GM23248 (cell line): Measurements from ENCODE around the gene SKAP2. TPM values are rescaled to one million over a fixed set of nuclear protein-coding genes. Genes with fewer than 3 reads are reported as not detected.

Source experiments
- DNase-seq: peaks from one replicate; pipeline ENCODE4 v3.0.0-alpha.2; 2015
- H2AFZ ChIP-seq: fragments of 200-600 bp; sonication (generic); 2 replicates; pipeline ENCODE4 v1.6.1; 2016; ENCODE audit warnings: antibody characterized with exemption
- H3F3A ChIP-seq: fragments of 200-600 bp; sonication (generic); 2 replicates; pipeline ENCODE4 v1.6.1; 2016; ENCODE audit warnings: mild to moderate bottlenecking, antibody characterized with exemption, mixed run types; ENCODE audit not compliant: insufficient read depth
- H3K27ac ChIP-seq: fragments of 200-600 bp; sonication (generic); 2 replicates; pipeline ENCODE4 v1.5.1; 2016; ENCODE audit warnings: mild to moderate bottlenecking
- H3K27me3 ChIP-seq: fragments of 200-600 bp; sonication (generic); replicated peaks from 2 replicates; pipeline ENCODE4 v1.6.1; 2016; ENCODE audit warnings: mild to moderate bottlenecking; ENCODE audit not compliant: insufficient read depth
- H3K36me3 ChIP-seq: fragments of 200-600 bp; sonication (generic); 2 replicates; pipeline ENCODE4 v1.6.1; 2016; ENCODE audit warnings: low read depth, mild to moderate bottlenecking
- H3K4me1 ChIP-seq: fragments of 200-600 bp; sonication (generic); 2 replicates; pipeline ENCODE4 v1.6.1; 2016; ENCODE audit warnings: mild to moderate bottlenecking; ENCODE audit not compliant: insufficient read depth
- H3K4me2 ChIP-seq: fragments of 200-600 bp; sonication (generic); one replicate; pipeline ENCODE4 v1.6.1; 2016; ENCODE audit warnings: mild to moderate bottlenecking; ENCODE audit not compliant: unreplicated experiment
- H3K4me3 ChIP-seq: fragments of 200-600 bp; sonication (generic); 2 replicates; pipeline ENCODE4 v1.5.1; 2016; ENCODE audit warnings: mild to moderate bottlenecking
- H3K79me2 ChIP-seq: fragments of 200-600 bp; sonication (generic); 2 replicates; pipeline ENCODE4 v1.6.1; 2016; ENCODE audit warnings: mild to moderate bottlenecking; ENCODE audit not compliant: insufficient read depth
- H3K9ac ChIP-seq: fragments of 200-600 bp; sonication (generic); 2 replicates; pipeline ENCODE4 v1.6.1; 2016; ENCODE audit warnings: mild to moderate bottlenecking
- H3K9me2 ChIP-seq: fragments of 200-600 bp; sonication (generic); 2 replicates; pipeline ENCODE4 v1.6.1; 2016; ENCODE audit warnings: mixed run types, mild to moderate bottlenecking, moderate library complexity; ENCODE audit not compliant: insufficient read depth
- H3K9me3 ChIP-seq: fragments of 200-600 bp; sonication (generic); one replicate; pipeline ENCODE4 v1.6.1; 2017; ENCODE audit warnings: low read depth
- H4K20me1 ChIP-seq: fragments of 200-600 bp; sonication (generic); 2 replicates; pipeline ENCODE4 v1.6.0; 2016; ENCODE audit not compliant: insufficient read depth
- EZH2 ChIP-seq: fragments of 200-600 bp; sonication (generic); IDR thresholded peaks from 2 replicates; pipeline ENCODE4 v1.6.1; 2018; ENCODE audit warnings: antibody characterized with exemption, mild to moderate bottlenecking; ENCODE audit not compliant: insufficient read depth, poor library complexity, severe bottlenecking
- EZH2phosphoT487 ChIP-seq: fragments of 200-600 bp; sonication (generic); IDR thresholded peaks from 2 replicates; pipeline ENCODE4 v1.6.1; 2018; ENCODE audit warnings: antibody characterized with exemption, moderate library complexity, mild to moderate bottlenecking, low read depth; ENCODE audit not compliant: insufficient read depth
- WGBS, 2 experiments: methylation state at CpG; one replicate each; pipeline ENCODE4 v1.1.6; 2015 to 2017; ENCODE audit warnings: low lambda C conversion rate in 2 of 2, low coverage in 1 of 2; ENCODE audit errors: missing lambda C conversion rate in 2 of 2; 5-methylcytosine and 5-hydroxymethylcytosine counted together
- in situ Hi-C: fragments of 300-500 bp; cut with MboI; formaldehyde crosslinking; loops from 2 replicates; pipeline ENCODE4 v1.15.0; 2020
- polyA plus RNA-seq: library from polyadenylated mRNA; unstranded; fragments of >200 nt; fragmentation: Nextera tagmentation; extraction: Ambion mirVana; gene quantifications from 2 replicates; pipeline ENCODE4 v1.2.1, GENCODE V29; 2016
- total RNA-seq: library from RNA; depleted of rRNA; stranded (reverse); fragments of >200 nt; shearing (Covaris generic); gene quantifications from 2 replicates; pipeline ENCODE4 v1.2.3, GENCODE V29; 2014; rRNA removed

SKAP2 gene
- total and polyA plus RNA-seq, 2 experiments from 2014 or later = 18.7 to 28.9 TPM

DNA sequence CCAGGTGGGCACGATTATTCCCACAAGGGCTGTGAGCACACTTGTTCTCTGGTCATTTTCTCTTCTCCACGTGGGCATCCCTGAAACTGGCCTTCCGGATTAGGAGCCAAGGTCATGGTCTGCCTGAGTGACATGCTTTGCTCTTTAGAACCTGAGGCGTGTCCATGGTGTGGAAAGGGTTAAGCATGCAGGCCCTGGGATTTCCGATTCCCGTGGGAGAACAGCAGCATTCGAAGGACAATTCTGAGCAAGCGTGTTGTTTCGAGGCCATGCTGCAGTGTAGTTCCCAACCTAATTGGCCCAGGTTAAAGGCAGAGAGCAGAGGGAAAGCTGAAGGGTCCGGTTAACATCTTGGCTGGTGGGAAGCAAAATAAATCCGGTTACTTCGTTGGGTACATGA lies 245.9 kb downstream of the SKAP2 start:
- H3K4me1 ChIP-seq = no peaks in the 10 kb centered on the region
- H3K9ac ChIP-seq = no peak overlapping the region
- WGBS, 2 experiments = 46 to 47% methylated on average over 12 of the region's 12 CpGs
- H3K4me3 ChIP-seq = no peak overlapping the region
- DNase-seq = no peak
- H3K4me2 ChIP-seq = no peak overlapping the region
- no peaks in the 10 kb centered on the region for H3K9me2 ChIP-seq
- H3F3A ChIP-seq = no peaks in the 10 kb centered on the region
- no peak overlapping the region for H3K27ac ChIP-seq
- H3K27me3 ChIP-seq = no peaks in the 10 kb centered on the region
- no peaks in the 10 kb centered on the region for H4K20me1 ChIP-seq
- in situ Hi-C loops = no loop called here
- no peak overlapping the region for H2AFZ ChIP-seq
- no peak for TF ChIP-seq EZH2
- no peak for TF ChIP-seq EZH2phosphoT487
- H3K36me3 ChIP-seq = no peaks in the 10 kb centered on the region
- H3K79me2 ChIP-seq = no peaks in the 10 kb centered on the region
- no peaks in the 10 kb centered on the region for H3K9me3 ChIP-seq

Other genes with a start within 250 kb of the SKAP2 start
- 0.89 and 0.97 TPM in 2 replicates for gene HOXA1, start 231.4 kb upstream of the SKAP2 start, total RNA-seq
- 1.6 and 1.8 TPM in 2 replicates for gene HOXA1, start 231.4 kb upstream of the SKAP2 start, polyA plus RNA-seq
- gene HOXA2, start 238.1 kb upstream of the SKAP2 start, total RNA-seq = not detected in 2 replicates
- gene HOXA2, start 238.1 kb upstream of the SKAP2 start, polyA plus RNA-seq = 0.09 TPM in 1 of 2 replicates, not detected in the other